Gastroesophageal sphincter (tissue), 4 donors: ENCODE data around the gene ACKR2. TPM values are rescaled to one million over a fixed set of nuclear protein-coding genes. Genes with fewer than 3 reads are reported as not detected.

Experiments used
- ATAC-seq: fragments of 150-250 bp; one replicate; pipeline ENCODE4 v1.9.1; 2016; ENCODE audit warnings: mild to moderate bottlenecking, moderate library complexity
- H3K27ac ChIP-seq, 4 donors: fragments of 200-600 bp; sonication (generic) in 3 of 4; 1 replicate in 3 of 4; 2 replicates in 1 of 4; pipeline ENCODE4 v1.5.1; 2016 to 2019
- H3K27me3 ChIP-seq: fragments of 200-600 bp; sonication (generic); one replicate; pipeline ENCODE4 v1.5.1; 2019
- H3K36me3 ChIP-seq, 2 donors: fragments of 200-600 bp; sonication (generic); one replicate each; pipeline ENCODE4 v1.5.1; 2019; ENCODE audit warnings: control low read depth in 1 of 2
- H3K4me1 ChIP-seq, 3 donors: fragments of 200-600 bp; sonication (generic); 1 replicate in 2 of 3; 2 replicates in 1 of 3; pipeline ENCODE4 v1.5.1; 2016 to 2019; ENCODE audit warnings: control low read depth in 2 of 3
- H3K4me3 ChIP-seq, 2 donors: fragments of 200-600 bp; sonication (generic); one replicate each; pipeline ENCODE4 v1.5.1; 2019; ENCODE audit warnings: mild to moderate bottlenecking in 1 of 2, moderate library complexity in 1 of 2
- H3K9me3 ChIP-seq, 3 donors: fragments of 200-600 bp; sonication (generic); one replicate each; pipeline ENCODE4 v1.5.1; 2017 to 2019; ENCODE audit warnings: control low read depth in 2 of 3
- CTCF ChIP-seq, 4 experiments: fragments of 200-600 bp in 2 of 4; fragments of 450-650 bp in 2 of 4; sonication (generic) in 1 of 4; IDR thresholded peaks; one replicate each; pipeline ENCODE4 v1.5.1; 2017 to 2019; ENCODE audit warnings: antibody characterized with exemption in 4 of 4, mild to moderate bottlenecking in 2 of 4, moderate library complexity in 2 of 4
- EP300 ChIP-seq: sonication (generic); formaldehyde crosslinking; IDR thresholded peaks from one replicate; pipeline ENCODE4 v1.6.1; 2017; ENCODE audit warnings: antibody characterized with exemption, mild to moderate bottlenecking
- POLR2A ChIP-seq, 2 donors: fragments of 450-650 bp; IDR thresholded peaks; one replicate each; pipeline ENCODE4 v1.6.1; 2017; ENCODE audit warnings: antibody characterized with exemption in 2 of 2, mild to moderate bottlenecking in 2 of 2, moderate library complexity in 1 of 2
- POLR2AphosphoS5 ChIP-seq: sonication (generic); formaldehyde crosslinking; IDR thresholded peaks from one replicate; pipeline ENCODE4 v1.6.1; 2017; ENCODE audit warnings: antibody characterized with exemption
- WGBS, 2 donors: methylation state at CpG; one replicate each; pipeline ENCODE4 v1.1.5; 2018; ENCODE audit warnings: low coverage in 1 of 2; 5-methylcytosine and 5-hydroxymethylcytosine counted together
- total RNA-seq, 4 donors: library from RNA; depleted of rRNA; stranded (reverse); fragments of >200 nt; gene quantifications; one replicate each; pipeline ENCODE4 v1.1.0, GENCODE V29; 2016

ACKR2 gene
- total RNA-seq, 4 donors from 2014 or later, result 5.9 to 9.3 (median 7.4) TPM

GRCh38 chr3:42850263-42850662 is 41.0 kb downstream of the ACKR2 start:
- Histone ChIP-seq H3K27ac (peak overlapping the region in 2 of 4 donors; percentile 20 to 32), H3K4me3 (no peak overlapping the region), H3K27me3 (no peaks in the 10 kb centered on the region), H3K4me1 (peaks cover 6 to 49% (median 28%) of the 10 kb centered on the region in 3 donors), H3K9me3 (no peaks in the 10 kb centered on the region), H3K36me3 (no peaks in the 10 kb centered on the region)
- TF ChIP-seq POLR2A (IDR thresholded peaks at IDR 0.05), result no peak
- no peak for TF ChIP-seq CTCF (IDR thresholded peaks at IDR 0.05)
- TF ChIP-seq EP300, result no peak
- no peak for TF ChIP-seq POLR2AphosphoS5
- 100% methylated on average over 1 of the region's 3 CpGs; no CpG with 5 or more reads in 1 of the 2 donors for WGBS, 2 donors
- no peak for ATAC-seq

DNA sequence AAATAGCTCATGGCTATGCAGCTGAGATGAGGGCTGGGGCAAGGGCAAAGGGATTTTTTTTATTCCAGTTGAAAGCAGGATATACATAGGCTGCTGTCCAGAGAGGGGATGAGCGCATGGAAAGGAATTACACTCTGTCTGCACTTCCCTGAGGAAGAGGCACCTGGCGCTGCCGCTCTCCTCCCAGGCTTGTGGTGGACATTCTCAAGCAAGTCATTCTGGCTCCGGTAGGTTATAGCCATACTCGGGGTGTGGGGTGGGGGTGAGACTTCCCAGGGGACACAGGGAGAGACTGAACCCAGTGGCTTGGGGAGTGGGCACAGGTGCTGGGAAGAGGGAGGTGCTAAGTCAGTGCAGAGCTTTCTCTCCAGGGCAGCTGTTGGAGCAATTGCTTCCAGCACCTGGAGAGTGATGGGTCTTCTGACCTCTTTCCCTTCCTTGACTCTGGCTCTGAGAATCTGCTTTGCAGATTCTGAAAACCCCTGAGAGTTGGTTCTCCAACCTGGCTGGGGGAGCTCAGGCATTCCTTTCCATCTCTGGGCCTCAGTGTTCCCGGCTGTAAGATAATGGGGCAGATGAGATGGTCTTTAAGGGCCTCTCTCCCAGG is 42.1 kb downstream of the ACKR2 start:
- H3K9me3 ChIP-seq, result no peaks in the 10 kb centered on the region
- no peak for TF ChIP-seq CTCF (IDR thresholded peaks at IDR 0.05)
- no peaks in the 10 kb centered on the region for H3K27me3 ChIP-seq
- 85 to 89% methylated on average over 2 to 3 of the region's 6 CpGs for WGBS, 2 donors
- H3K27ac ChIP-seq, result peak overlapping the region in 3 of 4 donors; percentile 14 to 42 (median 20)
- H3K36me3 ChIP-seq, result no peaks in the 10 kb centered on the region
- peaks cover 3 to 38% (median 23%) of the 10 kb centered on the region in 3 donors for H3K4me1 ChIP-seq
- no peak for ATAC-seq
- peak overlapping the region in 1 of 2 donors; percentile 7 for H3K4me3 ChIP-seq

GRCh38 chr3:42852441-42852840 is 43.2 kb downstream of the ACKR2 start:
- peak overlapping the region in 2 of 4 donors; percentile 20 to 42 for H3K27ac ChIP-seq
- H3K9me3 ChIP-seq, result no peaks in the 10 kb centered on the region
- ATAC-seq, result peak; percentile 76
- WGBS, 2 donors, result 0 to 10% methylated on average over 1 to 2 of the region's 2 CpGs
- TF ChIP-seq POLR2A (IDR thresholded peaks at IDR 0.05), result no peak
- no peak for TF ChIP-seq CTCF (IDR thresholded peaks at IDR 0.05)
- no peak for TF ChIP-seq POLR2AphosphoS5
- TF ChIP-seq EP300, result no peak
- H3K27me3 ChIP-seq, result no peaks in the 10 kb centered on the region
- H3K36me3 ChIP-seq, result no peaks in the 10 kb centered on the region
- no peak overlapping the region for H3K4me3 ChIP-seq
- peaks cover 0 to 27% (median 12%) of the 10 kb centered on the region in 3 donors for H3K4me1 ChIP-seq

DNA sequence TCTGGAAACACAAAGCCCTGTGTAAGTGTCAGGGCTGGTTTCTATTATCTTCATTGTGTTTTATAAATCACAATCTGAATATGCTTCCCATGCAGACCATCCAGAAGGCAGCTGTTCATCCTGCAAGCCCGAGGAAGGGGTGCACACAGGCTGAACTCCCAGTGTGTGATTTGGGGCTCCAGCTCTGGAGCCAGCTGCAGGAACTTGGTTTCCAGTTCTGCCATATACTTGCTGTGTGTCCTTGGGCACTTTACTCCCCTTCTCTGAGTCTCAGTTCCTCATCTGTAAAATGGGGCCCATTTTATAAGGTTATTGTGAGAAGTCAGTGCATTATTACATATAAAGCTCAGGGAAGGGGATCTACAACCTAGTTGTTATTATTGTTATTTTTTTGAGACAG is 43.8 kb downstream of the ACKR2 start:
- TF ChIP-seq POLR2A (IDR thresholded peaks at IDR 0.05), result no peak
- TF ChIP-seq POLR2AphosphoS5, result no peak
- no peak for TF ChIP-seq CTCF (IDR thresholded peaks at IDR 0.05)
- no peak for TF ChIP-seq EP300
- Histone ChIP-seq H3K27ac (peak overlapping the region in 1 of 4 donors; percentile 20), H3K4me3 (no peak overlapping the region), H3K27me3 (no peaks in the 10 kb centered on the region), H3K36me3 (no peaks in the 10 kb centered on the region), H3K4me1 (peaks cover 0 to 22% (median 8%) of the 10 kb centered on the region in 3 donors), H3K9me3 (no peaks in the 10 kb centered on the region)
- ATAC-seq, result no peak
- WGBS, 2 donors, result 80 to 86% methylated on average over 1 of the region's 1 CpG

- Histone ChIP-seq H3K9me3 (no peaks in the 10 kb centered on the region), H3K4me3 (no peak overlapping the region), H3K4me1 (peaks cover 0 to 22% (median 8%) of the 10 kb centered on the region in 3 donors), H3K27ac (no peak overlapping the region), H3K36me3 (no peaks in the 10 kb centered on the region), H3K27me3 (no peaks in the 10 kb centered on the region)
- ATAC-seq, result no peak
- WGBS, 2 donors, result 76 to 92% methylated on average over 4 of the region's 4 CpGs
- TF ChIP-seq POLR2A (IDR thresholded peaks at IDR 0.05) (no peak), POLR2AphosphoS5 (no peak), CTCF (IDR thresholded peaks at IDR 0.05) (no peak), EP300 (no peak)
Measured at GRCh38 chr3:42853739-42854302, 44.6 kb downstream of the ACKR2 start.
